Right lobe of liver (tissue), 6 donors: ENCODE measurements around the gene LCE3A. TPM values are rescaled to one million over a fixed set of nuclear protein-coding genes. Genes with fewer than 3 reads are reported as not detected.

Experiments used
- ATAC-seq, 4 donors: fragments of 200-7000 bp; cut with Tn5 transposase; one replicate each; pipeline ENCODE4 v1.9.1; 2020; ENCODE audit warnings: mild to moderate bottlenecking in 4 of 4, moderate library complexity in 4 of 4
- DNase-seq, 3 donors: peaks; one replicate each; pipeline ENCODE4 v3.0.0-alpha.2; 2020
- H3K27ac ChIP-seq, 3 donors: fragments of 200-600 bp; one replicate each; pipeline ENCODE4 v1.8.0; 2022
- H3K27me3 ChIP-seq, 2 donors: fragments of 200-600 bp; one replicate each; pipeline ENCODE4 v1.8.0; 2022
- H3K36me3 ChIP-seq, 4 donors: fragments of 200-600 bp; sonication (generic) in 1 of 4; one replicate each; pipeline versions ENCODE4 v1.5.1 to v1.8.0; 2017 to 2022; ENCODE audit warnings: control low read depth in 1 of 4
- H3K4me1 ChIP-seq, 4 donors: fragments of 200-600 bp; sonication (generic) in 1 of 4; one replicate each; pipeline versions ENCODE4 v1.5.1 to v1.8.0; 2017 to 2022; ENCODE audit warnings: control low read depth in 1 of 4
- H3K4me3 ChIP-seq, 3 donors: fragments of 200-600 bp; one replicate each; pipeline ENCODE4 v1.8.0; 2022
- H3K9me3 ChIP-seq, 4 donors: fragments of 200-600 bp; sonication (generic) in 1 of 4; one replicate each; pipeline versions ENCODE4 v1.5.1 to v1.8.0; 2017 to 2022; ENCODE audit warnings: control low read depth in 1 of 4
- POLR2A ChIP-seq: fragments of 450-650 bp; IDR thresholded peaks from one replicate; pipeline ENCODE4 v1.6.1; 2017; ENCODE audit warnings: antibody characterized with exemption, mild to moderate bottlenecking
- WGBS: methylation state at CpG from one replicate; pipeline ENCODE4 v1.1.6; 2018; ENCODE audit warnings: low coverage, low lambda C conversion rate; ENCODE audit not compliant: insufficient coverage; ENCODE audit errors: missing lambda C conversion rate; 5-methylcytosine and 5-hydroxymethylcytosine counted together
- intact Hi-C, 2 donors: fragments of 100-400 bp; cut with DNase I; formaldehyde crosslinking; loops; one replicate each; pipeline versions ENCODE4 v1.11.2 to v1.14.1; 2022
- total RNA-seq, 6 experiments: library from RNA; depleted of rRNA in 2 of 6; stranded (reverse); fragments of >200 nt in 2 of 6; fragmentation: NEBNext Ultra II Directional in 3 of 6; extraction: Animal tissue kit (Norgen Biotek cat#: 25700) in 3 of 6; gene quantifications; one replicate each; pipeline versions ENCODE4 v1.1.0 to v1.2.4, GENCODE V29; 2016 to 2023
- TF ChIP-seq, protein P1 (sequence below), 4 donors: fragments of 200-600 bp in 3 of 4; fragments of 450-650 bp in 1 of 4; IDR thresholded peaks; one replicate each; pipeline versions ENCODE4 v1.5.1 to v1.8.0; 2016 to 2022; ENCODE audit warnings: antibody characterized with exemption in 4 of 4, mild to moderate bottlenecking in 2 of 4
- donor health status: DM: no; HTN: yes; CAD: no.
- donor health status: DM: no; HTN: no; CAD: no.
- donor health status: DM: no; HTN: no; CAD: no.
- donor health status: DM: no; HTN: yes; CAD: no.
- donor health status: DM: no; HTN: yes; CAD: no.

LCE3A gene
- total RNA-seq, 6 experiments from 2014 or later, result not detected

DNA sequence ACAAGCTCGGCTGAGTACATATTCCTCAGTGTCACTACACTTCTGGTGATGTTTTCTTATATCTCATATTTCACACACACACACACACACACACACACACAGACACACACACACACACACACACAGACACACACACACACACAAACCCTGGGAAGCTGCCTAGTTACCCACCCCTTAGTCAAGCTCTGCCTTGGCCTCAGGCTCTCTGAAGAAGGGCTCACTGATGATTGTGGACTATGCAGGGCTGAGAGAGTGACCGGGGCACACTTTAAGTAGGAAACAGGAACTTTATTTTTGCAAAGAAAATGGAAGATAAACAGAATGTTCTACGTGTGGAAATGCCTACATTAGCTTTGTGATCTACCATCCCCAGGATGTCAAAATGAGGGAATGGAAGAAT lies 21.0 kb upstream of the LCE3A start:
- 33% methylated on average over 3 of the region's 3 CpGs for WGBS
- Histone ChIP-seq H3K4me1 (no peaks in the 10 kb centered on the region), H3K36me3 (no peaks in the 10 kb centered on the region), H3K4me3 (no peak overlapping the region), H3K9me3 (no peaks in the 10 kb centered on the region), H3K27ac (no peak overlapping the region), H3K27me3 (no peaks in the 10 kb centered on the region)
- no peak for DNase-seq
- TF ChIP-seq, protein P1, sequence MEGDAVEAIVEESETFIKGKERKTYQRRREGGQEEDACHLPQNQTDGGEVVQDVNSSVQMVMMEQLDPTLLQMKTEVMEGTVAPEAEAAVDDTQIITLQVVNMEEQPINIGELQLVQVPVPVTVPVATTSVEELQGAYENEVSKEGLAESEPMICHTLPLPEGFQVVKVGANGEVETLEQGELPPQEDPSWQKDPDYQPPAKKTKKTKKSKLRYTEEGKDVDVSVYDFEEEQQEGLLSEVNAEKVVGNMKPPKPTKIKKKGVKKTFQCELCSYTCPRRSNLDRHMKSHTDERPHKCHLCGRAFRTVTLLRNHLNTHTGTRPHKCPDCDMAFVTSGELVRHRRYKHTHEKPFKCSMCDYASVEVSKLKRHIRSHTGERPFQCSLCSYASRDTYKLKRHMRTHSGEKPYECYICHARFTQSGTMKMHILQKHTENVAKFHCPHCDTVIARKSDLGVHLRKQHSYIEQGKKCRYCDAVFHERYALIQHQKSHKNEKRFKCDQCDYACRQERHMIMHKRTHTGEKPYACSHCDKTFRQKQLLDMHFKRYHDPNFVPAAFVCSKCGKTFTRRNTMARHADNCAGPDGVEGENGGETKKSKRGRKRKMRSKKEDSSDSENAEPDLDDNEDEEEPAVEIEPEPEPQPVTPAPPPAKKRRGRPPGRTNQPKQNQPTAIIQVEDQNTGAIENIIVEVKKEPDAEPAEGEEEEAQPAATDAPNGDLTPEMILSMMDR (IDR thresholded peaks at IDR 0.05), result no peak
- no peak for TF ChIP-seq POLR2A
- ATAC-seq, result no peak
- intact Hi-C loops, result no loop called here

DNA sequence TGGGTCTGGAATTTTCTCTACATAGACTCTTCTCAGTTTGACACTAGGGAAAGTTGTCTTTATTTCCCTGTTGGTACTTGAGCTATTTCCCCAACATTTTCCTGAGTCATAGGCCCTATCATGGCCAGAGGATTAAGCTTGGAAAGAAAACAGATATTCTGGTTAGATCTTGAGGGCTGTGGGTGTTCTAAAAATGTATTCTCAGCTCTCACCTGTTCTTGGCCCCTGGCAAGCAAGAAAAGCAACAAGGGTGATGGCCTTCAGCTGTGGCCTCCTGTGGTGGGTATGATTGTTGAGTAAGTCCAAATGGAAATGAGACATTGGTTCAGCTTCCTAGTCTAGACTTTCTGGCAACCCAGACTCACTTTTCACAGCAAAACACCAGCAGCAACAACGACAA lies 17.4 kb upstream of the LCE3A start:
- ATAC-seq (no peak), DNase-seq (no peak)
- WGBS, result 60% methylated on average over 1 of the region's 1 CpG
- TF ChIP-seq, protein P1 (IDR thresholded peaks at IDR 0.05), result no peak
- no peak for TF ChIP-seq POLR2A
- H3K27ac ChIP-seq, result no peak overlapping the region
- H3K4me1 ChIP-seq, result no peaks in the 10 kb centered on the region
- no peaks in the 10 kb centered on the region for H3K27me3 ChIP-seq
- H3K9me3 ChIP-seq, result no peaks in the 10 kb centered on the region
- intact Hi-C loops, result no loop called here
- no peaks in the 10 kb centered on the region for H3K36me3 ChIP-seq
- H3K4me3 ChIP-seq, result no peak overlapping the region

DNA sequence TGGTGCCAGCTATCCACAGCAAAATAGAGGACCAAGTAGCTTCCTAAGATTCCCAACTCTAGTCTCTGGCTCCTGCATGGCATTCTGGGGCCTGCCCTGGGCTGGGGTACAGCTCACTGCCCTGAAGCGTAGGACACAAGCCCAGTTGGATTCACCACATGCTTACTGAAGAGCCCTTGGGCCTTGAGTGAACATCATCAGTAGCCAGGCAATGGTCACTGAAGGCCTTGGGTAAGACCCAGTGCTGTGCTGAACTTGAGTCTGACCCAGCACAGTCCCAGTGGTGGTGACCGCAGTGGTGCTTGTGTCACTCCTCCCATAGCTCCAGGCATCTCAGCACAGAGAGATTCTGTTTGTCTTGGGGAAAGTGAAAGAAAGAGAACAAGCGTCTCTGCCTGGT lies 7.7 kb upstream of the LCE3A start:
- Histone ChIP-seq H3K27ac (no peak overlapping the region), H3K4me1 (no peaks in the 10 kb centered on the region), H3K9me3 (no peaks in the 10 kb centered on the region), H3K36me3 (no peaks in the 10 kb centered on the region), H3K4me3 (no peak overlapping the region), H3K27me3 (no peaks in the 10 kb centered on the region)
- TF ChIP-seq, protein P1 (IDR thresholded peaks at IDR 0.05), result no peak
- no peak for TF ChIP-seq POLR2A
- intact Hi-C loops, result no loop called here
- ATAC-seq (no peak), DNase-seq (no peak)
- WGBS, result 100% methylated on average over 1 of the region's 3 CpGs

DNA sequence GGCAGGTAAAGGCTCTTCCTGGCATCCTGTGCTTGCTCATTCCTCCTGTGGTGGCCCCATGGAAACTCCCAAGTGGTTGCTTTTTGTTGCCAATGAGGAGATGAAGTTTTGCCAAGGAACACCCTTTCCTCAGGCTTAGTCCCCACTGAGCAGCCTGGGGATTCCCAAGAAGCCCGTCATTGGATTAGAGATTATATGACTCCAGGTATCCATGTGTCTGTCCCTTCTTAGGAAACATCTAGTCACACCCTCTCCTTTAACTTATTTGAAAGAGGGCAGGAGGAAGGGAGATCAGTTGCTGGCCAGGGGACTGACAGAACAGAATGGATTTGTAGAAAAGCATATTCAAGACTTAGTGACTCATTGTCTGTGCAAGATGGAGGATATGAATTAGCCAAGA lies 3.8 kb upstream of the LCE3A start:
- Histone ChIP-seq H3K4me3 (no peak overlapping the region), H3K9me3 (no peaks in the 10 kb centered on the region), H3K27ac (no peak overlapping the region), H3K27me3 (no peaks in the 10 kb centered on the region), H3K4me1 (no peaks in the 10 kb centered on the region), H3K36me3 (no peaks in the 10 kb centered on the region)
- DNase-seq, result no peak
- no peak for TF ChIP-seq POLR2A
- TF ChIP-seq, protein P1 (IDR thresholded peaks at IDR 0.05), result no peak
- WGBS, result 50% methylated on average over 1 of the region's 1 CpG
- intact Hi-C loops, result no loop called here
- ATAC-seq, result no peak
